ENCODE data around the gene GPD2. TPM values are rescaled to one million over a fixed set of nuclear protein-coding genes. Genes with fewer than 3 reads are reported as not detected.

The GPD2 gene
- total and polyA plus RNA-seq, 12 donors, result 4.5 to 33.8 (median 14.5) TPM

DNA sequence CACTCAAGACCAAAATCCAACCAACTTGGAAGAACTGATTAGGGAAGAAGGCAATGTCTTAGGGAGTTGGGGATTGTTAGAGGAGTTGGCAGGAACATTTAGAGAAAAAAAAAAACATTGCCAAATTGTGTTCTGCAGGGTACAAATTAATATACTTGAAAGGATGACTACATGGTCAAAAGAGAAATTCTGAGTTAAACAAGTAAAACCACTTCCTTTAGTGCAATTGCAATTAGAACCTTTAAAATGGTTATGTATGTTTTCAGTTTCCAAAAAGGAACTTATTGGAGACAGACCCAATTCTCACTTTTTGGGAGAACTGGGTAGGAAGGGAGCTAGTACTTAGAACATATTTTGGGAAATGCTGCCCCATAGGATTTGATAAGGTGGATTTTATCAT is 137.9 kb downstream of the GPD2 start:
- H3K4me3 ChIP-seq, result no peak overlapping the region
- H3K27me3 ChIP-seq, result no peaks in the 10 kb centered on the region
- DNase-seq, result no peak
- TF ChIP-seq, protein P1, sequence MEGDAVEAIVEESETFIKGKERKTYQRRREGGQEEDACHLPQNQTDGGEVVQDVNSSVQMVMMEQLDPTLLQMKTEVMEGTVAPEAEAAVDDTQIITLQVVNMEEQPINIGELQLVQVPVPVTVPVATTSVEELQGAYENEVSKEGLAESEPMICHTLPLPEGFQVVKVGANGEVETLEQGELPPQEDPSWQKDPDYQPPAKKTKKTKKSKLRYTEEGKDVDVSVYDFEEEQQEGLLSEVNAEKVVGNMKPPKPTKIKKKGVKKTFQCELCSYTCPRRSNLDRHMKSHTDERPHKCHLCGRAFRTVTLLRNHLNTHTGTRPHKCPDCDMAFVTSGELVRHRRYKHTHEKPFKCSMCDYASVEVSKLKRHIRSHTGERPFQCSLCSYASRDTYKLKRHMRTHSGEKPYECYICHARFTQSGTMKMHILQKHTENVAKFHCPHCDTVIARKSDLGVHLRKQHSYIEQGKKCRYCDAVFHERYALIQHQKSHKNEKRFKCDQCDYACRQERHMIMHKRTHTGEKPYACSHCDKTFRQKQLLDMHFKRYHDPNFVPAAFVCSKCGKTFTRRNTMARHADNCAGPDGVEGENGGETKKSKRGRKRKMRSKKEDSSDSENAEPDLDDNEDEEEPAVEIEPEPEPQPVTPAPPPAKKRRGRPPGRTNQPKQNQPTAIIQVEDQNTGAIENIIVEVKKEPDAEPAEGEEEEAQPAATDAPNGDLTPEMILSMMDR (IDR thresholded peaks at IDR 0.05), result no peak
- no peak for TF ChIP-seq POLR2A (IDR thresholded peaks at IDR 0.05)
- H3K9me3 ChIP-seq (replicated peaks in 1 of 3), result no peaks in the 10 kb centered on the region
- no peak overlapping the region for H3K27ac ChIP-seq
- H3K4me1 ChIP-seq (replicated peaks in 1 of 2), result no peaks in the 10 kb centered on the region
- no peaks in the 10 kb centered on the region for H3K36me3 ChIP-seq (replicated peaks in 1 of 2)
- intact Hi-C loops (cut with DNase I), result no loop called here

DNA sequence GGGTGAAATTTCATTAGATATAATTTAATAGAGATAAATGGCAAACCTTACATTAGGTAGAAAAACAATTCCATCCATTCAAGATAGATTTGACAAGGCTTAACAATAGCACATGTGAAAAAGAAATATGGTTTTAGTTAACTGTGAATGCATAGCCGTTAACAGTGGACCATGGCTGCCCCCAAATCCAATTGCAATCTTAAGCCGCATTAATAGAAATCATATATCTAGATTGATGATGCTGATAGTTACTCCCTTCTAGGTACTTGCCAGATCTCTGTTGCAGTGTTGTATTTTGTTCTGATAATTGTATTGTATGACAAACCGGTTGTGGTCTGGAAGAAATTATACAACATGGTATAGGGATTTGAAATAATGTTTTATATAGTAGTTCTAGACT is 139.8 kb downstream of the GPD2 start:
- intact Hi-C loops (cut with DNase I), result no loop called here
- 59 to 92% (median 63%) methylated on average over 3 of the region's 3 CpGs for WGBS, 4 donors
- Histone ChIP-seq H3K9me3 (replicated peaks in 1 of 3) (no peaks in the 10 kb centered on the region), H3K36me3 (replicated peaks in 1 of 2) (no peaks in the 10 kb centered on the region), H3K27ac (no peak overlapping the region), H3K4me3 (no peak overlapping the region), H3K4me1 (replicated peaks in 1 of 2) (no peaks in the 10 kb centered on the region), H3K27me3 (no peaks in the 10 kb centered on the region)
- DNase-seq, result no peak
- TF ChIP-seq, protein P1 (IDR thresholded peaks at IDR 0.05), result no peak
- TF ChIP-seq POLR2A (IDR thresholded peaks at IDR 0.05), result no peak

DNA sequence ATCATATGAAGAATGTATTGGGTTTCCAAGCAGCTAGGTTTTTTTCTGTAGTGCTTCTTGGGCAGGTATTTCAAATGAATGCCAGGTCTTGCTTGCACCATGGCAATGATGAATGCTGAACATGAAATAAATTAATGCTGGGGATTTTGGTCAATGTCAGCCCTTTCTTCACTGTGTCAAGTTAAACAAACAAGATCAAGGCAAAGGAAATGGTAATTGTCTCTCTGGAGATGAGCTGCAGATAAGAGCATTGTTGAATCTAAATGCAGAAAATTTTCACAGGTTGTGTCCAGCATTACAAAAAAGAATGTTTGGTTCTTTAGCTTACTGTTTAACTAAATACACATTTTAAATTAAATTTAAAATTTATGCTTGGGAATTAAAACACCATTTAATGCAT is 144.3 kb downstream of the GPD2 start:
- no peak for DNase-seq
- Histone ChIP-seq H3K4me1 (replicated peaks in 1 of 2) (no peaks in the 10 kb centered on the region), H3K4me3 (no peak overlapping the region), H3K27me3 (no peaks in the 10 kb centered on the region), H3K9me3 (replicated peaks in 1 of 3) (no peaks in the 10 kb centered on the region), H3K27ac (no peak overlapping the region), H3K36me3 (replicated peaks in 1 of 2) (no peaks in the 10 kb centered on the region)
- TF ChIP-seq, protein P1 (IDR thresholded peaks at IDR 0.05), result no peak
- no peak for TF ChIP-seq POLR2A (IDR thresholded peaks at IDR 0.05)
- intact Hi-C loops (cut with DNase I), result loop anchor here in 1 of 2 donors (10.0 kb wide), 1 partner anchor 146 kb away; the partner anchor contains the start of gene GPD2

DNA sequence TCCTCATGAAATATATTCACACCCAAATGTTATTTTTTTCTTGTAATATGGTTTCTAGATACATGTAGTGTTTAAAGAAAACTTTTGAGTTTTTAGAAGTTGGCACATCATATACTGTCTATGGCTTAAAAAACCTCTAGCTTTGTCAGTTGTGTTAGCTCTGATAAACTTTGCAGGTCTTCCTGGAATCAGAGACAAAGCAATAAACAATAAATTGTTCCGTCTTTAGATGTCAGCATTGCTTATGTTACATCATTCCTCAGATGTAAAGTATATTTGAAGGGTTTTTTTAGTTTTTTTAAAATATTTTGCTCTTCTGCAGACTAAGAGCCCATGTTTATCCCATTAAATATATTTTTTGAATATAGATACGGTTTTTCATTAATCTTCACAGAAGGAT is 145.1 kb downstream of the GPD2 start:
- H3K27me3 ChIP-seq, result no peaks in the 10 kb centered on the region
- no peak for DNase-seq
- no peaks in the 10 kb centered on the region for H3K9me3 ChIP-seq (replicated peaks in 1 of 3)
- no peaks in the 10 kb centered on the region for H3K4me1 ChIP-seq (replicated peaks in 1 of 2)
- intact Hi-C loops (cut with DNase I), result loop anchor here in 1 of 2 donors (10.0 kb wide), 1 partner anchor 146 kb away; the partner anchor contains the start of gene GPD2
- WGBS, 4 donors, result 93 to 96% (median 96%) methylated on average over 2 of the region's 2 CpGs
- no peaks in the 10 kb centered on the region for H3K36me3 ChIP-seq (replicated peaks in 1 of 2)
- no peak overlapping the region for H3K4me3 ChIP-seq
- no peak overlapping the region for H3K27ac ChIP-seq
- TF ChIP-seq, protein P1 (IDR thresholded peaks at IDR 0.05), result no peak
- no peak for TF ChIP-seq POLR2A (IDR thresholded peaks at IDR 0.05)
